Keratinocyte (primary cell): ENCODE results near the gene SUMO4.

Experiments used
- CTCF ChIP-seq, 3 experiments: IDR thresholded peaks in 1 of 3; conservative IDR thresholded peaks in 1 of 3; optimal IDR thresholded peaks in 1 of 3; 2 replicates in 2 of 3; 3 replicates in 1 of 3; pipeline versions ENCODE3 to v1.5.1; 2011; ENCODE audit warnings: low read length in 3 of 3, mild to moderate bottlenecking in 3 of 3, moderate library complexity in 2 of 3, control low read depth in 1 of 3, inconsistent platforms in 1 of 3; ENCODE audit not compliant: insufficient read depth in 2 of 3; ENCODE audit errors: extremely low read depth in 1 of 3
- EZH2 ChIP-seq: IDR thresholded peaks from one replicate; pipeline ENCODE4 v1.6.1; 2012; ENCODE audit warnings: inconsistent platforms, mild to moderate bottlenecking, low read length, moderate library complexity

- peak in 1 of 3 experiments; percentile 8 for TF ChIP-seq CTCF (optimal IDR thresholded peaks at IDR 0.05 in 1 of 3, IDR thresholded peaks at IDR 0.05 in 1 of 3, conservative IDR thresholded peaks at IDR 0.05 in 1 of 3; ENCODE audit: extremely low read depth in 1 of 3, insufficient read depth in 2 of 3, low read length in 3 of 3)
- TF ChIP-seq EZH2: no peak
Measured at GRCh38 chr6:149446791-149447376, 46.8 kb downstream of the SUMO4 start.
